ENCODE measurements around the gene LEAP2.
"Not testable (repeated sequence)": the region's sequence is repeated elsewhere in the genome, so short reads cannot be mapped to it uniquely, and the experiment has no call there.

Gene LEAP2

DNA sequence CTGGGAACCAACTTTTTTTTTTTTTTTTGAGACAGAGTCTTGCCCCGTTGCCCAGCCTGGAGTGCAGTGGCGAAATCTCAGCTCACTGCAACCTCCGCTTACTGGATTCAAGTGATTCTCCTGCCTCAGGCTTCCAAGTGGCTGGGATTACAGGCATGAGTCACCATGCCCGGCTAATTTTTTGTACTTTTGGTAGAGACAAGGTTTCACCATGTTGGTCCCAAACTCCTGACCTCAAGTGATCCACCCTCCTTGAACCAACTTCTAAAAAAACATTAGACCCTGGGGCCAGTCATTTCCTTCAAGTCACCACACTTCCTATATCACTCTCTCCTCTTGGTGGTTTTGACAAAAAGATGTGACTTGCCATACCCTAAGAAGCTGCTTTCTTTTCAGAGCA is 32.2 kb upstream of the LEAP2 start:
- no peak for DNase-seq

DNA sequence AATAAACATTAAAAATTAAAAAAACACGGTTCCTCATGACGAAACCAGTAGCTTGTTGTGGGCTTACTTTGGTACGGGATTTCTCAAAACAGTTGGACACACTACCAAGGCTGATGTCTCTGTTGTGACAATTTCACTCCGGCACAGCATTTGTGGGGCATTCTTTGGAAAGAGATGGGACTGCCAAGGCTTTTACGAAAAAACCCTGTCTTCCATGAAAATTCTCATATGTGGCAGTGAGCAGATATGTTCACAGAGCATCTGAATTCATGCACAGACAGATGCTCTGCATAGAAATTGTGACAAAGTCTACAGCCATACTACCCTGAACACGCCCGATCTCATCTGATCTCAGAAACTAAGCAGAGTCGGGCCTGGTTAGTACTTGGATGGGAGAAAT is 25.2 kb upstream of the LEAP2 start:
- DNase-seq = no peak

DNA sequence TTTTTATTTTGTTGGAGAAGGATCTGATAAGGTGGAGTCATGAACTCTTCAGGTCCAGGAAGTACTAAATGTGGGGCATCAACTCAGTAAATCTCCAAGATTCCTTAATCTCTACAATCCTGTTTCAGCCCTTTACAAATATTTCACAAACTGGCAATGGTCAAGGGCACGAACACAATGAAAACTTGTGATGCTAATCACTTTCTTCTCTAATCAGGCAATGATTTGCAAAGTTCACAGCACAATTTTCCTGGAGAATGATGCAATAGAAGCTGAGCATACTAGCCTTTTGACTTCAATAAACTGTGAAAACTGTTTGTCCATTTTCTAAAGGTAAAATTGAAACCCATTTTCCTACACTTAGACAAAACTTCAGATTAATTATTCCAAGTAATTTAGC is 24.1 kb upstream of the LEAP2 start:
- no peak for DNase-seq

DNA sequence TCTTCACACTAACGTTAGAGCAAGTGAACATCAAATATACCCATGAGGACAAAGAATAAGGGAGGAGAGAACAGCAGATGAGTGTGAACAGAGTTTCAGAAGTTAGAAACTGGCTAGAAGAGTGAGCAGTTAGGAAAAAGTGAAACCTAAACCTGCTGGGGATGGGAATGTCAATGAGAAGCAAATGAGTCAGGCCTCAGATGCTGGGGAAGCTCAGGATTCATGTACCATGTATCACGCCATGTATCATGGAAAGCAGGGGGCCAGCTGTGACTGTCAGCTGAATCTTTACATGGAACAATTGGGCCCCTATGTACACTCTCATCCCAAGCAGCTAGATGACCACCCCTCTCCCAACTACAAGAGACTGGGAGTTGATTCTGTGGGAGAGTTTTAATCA is 23.4 kb upstream of the LEAP2 start:
- DNase-seq = no peak

DNA sequence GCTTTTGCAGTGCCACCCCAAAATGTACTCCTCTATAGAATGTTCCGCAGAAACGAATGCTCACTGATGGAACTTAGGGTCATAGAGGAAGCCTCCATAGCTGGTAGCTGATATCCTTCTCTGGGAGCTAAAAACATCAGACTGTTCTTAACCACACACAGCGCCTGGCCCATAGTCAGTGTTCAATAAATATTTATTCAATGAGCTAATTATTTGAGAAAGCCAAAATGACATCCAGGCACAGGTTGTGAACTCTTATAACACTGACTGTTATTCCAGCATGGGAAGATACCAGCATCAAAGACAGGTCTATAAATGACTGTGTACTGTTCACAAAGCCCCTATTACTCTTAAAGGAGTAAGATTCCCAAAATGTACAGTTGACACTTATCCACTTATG is 20.1 kb upstream of the LEAP2 start:
- DNase-seq = no peak

DNA sequence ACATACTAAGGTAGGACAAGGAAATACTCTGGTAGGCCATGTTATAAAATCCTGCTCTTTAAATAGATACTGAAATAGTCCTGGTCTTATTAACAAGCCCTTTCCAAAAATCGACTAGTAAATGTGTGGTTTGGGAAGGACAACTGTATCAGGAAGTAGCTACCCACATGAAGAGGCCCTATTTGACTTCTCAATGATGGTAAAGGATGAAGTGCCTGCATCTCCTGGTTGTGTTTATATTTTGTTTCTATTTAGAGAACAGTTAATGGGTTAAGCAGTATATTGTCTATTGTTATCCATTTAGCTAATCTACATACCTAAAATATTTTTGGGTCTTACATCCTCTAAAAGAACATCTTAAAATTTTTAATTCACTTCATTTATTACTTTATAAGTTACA is 19.7 kb upstream of the LEAP2 start:
- DNase-seq = no peak

DNA sequence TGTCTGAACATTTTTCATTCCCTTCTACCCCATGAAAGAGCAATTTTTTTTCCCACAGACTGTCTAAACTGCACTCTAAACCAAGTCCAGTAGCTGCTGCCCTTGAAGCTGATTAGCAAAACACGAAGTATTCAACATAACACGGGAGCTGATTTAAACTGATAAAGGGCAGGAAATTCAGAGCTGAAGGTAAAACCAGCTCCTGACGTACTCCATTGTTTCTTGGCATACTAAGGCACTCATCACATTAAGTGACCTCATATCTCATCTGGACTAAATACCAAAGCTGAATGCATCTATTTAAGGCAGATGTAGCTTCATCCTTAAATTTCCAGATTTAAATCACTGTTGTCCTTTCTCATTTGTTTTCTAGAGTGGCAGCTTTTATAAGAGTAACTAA is 19.2 kb upstream of the LEAP2 start:
- no peak for DNase-seq

DNA sequence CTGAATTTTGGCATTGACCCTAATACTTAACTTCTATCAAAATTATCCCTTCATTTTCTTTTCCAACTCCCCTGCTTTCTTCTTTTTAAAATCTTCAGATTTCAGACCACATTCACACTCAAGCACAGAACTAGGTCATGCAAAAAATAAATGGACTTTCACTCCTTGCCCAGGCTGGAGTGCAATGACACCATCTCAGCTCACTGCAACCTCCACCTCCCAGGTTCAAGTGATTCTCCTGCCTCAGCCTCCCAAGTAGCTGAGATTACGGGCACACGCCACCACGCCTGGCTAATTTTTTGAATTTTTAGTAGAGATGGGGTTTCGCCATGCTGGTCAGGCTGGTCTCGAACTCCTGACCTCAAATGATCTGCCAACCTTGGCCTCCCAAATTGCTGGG is 18.5 kb upstream of the LEAP2 start:
- DNase-seq = not testable (repeated sequence)

DNA sequence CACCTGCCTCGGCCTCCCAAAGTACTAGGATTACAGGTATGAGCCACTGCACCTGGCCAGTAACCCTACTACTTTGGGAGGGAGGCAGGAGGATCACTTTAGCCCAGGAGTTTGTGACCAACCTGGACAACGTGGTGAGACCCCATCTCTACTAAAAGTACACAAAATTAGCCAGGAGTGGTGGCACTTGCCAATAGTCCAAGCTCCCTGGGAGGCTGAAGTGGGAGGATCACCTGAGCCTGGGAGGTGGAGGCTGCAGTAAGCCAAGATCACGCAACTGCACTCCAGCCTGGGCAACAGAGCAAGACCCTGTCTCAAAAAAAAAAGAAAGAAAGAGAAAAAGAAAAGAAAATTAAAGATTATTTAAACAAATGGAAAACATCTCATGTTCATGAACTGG is 17.5 kb upstream of the LEAP2 start:
- no peak for DNase-seq

DNA sequence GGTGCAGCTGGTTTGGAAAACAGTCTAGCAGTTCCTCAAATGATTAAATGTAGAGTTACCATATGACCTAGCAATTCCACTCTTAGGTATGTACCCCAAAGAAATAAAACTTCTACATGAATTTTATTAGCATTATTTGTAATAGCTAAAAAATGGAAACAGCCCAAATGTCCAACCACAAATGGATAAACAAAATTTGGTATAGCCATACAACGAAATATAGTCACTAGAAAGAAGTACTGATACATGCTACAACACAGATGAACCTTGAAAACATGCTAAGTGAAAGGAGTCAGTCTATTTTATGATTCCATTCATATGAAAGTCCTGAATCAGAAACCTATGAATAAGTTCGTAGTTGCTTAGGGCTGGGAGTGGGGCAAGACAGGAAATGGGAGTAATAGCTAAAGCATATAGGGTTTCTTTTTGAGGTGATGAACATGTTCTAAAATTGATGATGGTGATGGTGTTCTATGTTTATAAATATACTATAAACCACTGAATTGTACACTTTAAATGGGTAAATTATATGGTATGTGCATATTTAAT is 13.5 kb upstream of the LEAP2 start:
- no peak for DNase-seq

DNA sequence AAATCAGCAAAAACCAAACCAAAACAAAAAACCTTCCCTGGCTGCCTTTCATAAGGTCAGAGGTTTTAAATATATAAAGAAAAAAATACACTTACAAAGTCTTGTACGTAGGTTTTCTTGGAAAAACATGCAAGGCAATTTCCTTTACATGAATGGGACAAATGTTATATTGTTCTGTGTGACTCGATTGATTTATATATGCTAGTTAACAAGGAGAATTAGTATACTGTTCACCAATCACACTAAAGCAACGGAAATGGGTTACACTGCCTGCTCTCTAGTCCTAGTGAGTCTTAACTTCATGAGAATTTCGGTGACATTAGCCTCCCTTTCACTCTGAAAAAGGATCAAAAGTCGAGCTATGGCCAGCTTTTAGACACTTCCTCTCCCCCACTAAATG is 12.7 kb upstream of the LEAP2 start:
- no peak for DNase-seq

DNA sequence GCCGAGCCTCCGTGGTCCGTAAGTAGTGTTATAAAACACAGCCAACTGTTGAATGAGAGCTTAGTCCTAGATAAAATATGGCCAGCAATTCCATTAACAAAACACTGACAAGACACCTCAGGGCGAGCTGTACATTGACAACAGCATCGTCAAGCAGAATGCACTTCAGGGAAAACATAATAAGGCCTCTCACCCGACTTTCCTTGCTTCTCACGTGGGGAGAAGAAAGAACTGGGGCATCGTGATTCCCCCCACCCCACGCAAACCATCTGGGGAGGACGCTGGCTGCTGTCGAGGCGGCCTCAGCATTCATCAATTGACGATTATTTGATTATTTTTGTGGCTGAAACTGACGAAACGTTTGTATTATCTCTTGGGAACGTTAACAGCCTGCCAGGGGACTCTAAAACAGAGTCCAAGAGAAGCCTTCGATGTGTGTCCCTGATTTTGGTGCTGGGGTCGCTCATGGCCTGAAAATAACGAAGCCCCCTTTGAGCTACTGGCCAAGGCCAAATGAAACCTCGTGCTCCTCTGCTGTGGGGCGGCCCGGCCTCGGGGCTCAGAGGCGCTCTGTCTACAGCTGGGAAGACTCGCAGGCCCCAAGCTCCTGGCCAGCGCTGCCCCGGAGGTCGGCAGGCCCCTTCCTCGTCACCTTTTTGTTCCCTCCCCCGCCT is 7.7 kb upstream of the LEAP2 start:
- no peak for DNase-seq

DNA sequence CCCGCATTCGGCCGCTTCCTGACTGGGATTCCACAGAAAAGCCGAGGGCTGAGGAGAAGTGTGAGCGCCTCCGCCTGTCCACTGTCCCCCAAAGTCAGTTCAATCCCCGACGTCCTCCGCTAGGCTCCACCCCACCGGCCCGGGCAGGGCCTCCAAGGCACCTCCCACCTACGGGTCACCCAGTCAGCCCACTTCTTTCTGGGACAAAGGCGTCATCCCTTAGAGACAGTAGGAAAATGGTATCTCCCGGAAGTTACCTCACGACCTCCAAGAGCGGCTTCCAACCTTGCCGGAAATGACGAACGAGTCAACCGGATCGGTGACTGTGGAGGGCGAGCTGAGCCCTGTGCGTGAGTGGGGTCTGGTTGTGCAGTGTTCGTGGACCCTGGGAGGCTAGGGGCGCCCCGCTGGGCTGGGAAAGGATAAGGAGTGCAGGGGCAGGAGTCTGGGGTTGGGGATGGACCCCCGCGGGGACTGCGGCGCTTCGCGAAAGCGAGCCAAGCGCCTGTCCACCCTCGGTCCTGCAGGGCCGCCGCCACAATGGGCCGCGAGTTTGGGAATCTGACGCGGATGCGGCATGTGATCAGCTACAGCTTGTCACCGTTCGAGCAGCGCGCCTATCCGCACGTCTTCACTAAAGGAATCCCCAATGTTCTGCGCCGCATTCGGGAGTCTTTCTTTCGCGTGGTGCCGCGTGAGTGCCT is 7.0 kb upstream of the LEAP2 start, which contains the start of the genes GDF9 and UQCRQ:
Gene GDF9 (minus strand): TSS at position 128 of the 704 bp plus-strand sequence. CDS start 1,936 bp downstream, outside the sequence.
Gene UQCRQ (plus strand): TSS at position 301 of the 704 bp plus-strand sequence. CDS start 240 bp downstream, at position 541.
- DNase-seq = peak; percentile 99

DNA sequence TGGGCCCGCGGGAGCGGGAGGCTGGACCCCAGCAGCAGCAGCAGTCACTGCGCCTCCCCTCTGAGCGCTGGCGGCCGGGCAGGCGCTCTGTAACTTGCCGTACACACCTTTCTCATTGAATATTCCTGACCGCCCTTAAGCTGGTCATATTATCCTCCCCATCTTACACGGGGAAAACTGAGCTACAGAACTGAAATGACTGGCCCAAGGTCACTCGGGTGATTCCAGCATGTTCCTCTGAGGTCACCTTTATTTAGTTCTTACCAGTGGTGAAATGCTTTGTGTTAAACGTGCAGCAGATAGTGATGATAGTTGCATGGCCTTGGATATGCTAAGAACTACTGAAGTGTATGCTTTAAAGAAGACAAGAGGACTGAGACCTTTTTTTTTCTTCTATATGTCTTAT is 6.4 kb upstream of the LEAP2 start:
- DNase-seq = no peak

DNA sequence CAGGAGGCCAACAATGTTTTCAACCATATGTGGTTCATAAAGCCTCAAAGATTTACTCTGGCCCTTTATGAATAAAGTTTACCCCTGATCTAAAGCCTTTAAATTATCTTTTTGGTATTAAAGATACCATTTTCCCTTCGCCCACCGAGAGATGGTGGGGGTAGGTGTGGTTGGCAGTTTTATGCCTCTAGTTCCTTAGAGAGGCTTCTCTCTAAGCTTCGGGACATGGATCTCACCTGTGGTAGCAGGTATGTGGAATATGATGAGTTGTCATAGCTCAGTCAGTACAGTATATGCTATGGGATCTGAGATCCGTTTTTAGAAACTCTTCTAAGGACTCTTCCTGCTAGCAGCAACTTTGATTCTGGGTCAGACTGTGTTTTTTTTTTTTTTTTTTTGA is 4.7 kb upstream of the LEAP2 start:
- DNase-seq = no peak

DNA sequence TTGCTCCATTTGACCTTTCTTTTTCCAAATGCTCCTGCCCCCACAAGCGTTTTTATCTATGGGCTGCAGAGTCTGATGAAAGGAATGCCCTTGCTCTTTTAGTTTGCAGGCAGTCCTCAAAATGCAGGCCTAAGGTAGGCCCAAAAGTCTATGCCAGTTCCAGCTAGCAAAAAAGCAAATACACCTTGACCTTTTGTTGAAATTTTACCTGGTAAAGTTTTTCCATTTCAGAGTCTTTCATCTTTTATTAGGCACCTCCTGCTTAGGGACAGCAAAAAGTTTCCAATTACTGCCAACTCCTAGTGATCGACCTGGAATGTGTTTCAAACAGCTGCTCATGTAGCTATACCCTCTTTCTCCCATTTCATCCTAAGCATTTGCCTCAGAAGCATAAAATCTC is 2.7 kb upstream of the LEAP2 start:
- no peak for DNase-seq

DNA sequence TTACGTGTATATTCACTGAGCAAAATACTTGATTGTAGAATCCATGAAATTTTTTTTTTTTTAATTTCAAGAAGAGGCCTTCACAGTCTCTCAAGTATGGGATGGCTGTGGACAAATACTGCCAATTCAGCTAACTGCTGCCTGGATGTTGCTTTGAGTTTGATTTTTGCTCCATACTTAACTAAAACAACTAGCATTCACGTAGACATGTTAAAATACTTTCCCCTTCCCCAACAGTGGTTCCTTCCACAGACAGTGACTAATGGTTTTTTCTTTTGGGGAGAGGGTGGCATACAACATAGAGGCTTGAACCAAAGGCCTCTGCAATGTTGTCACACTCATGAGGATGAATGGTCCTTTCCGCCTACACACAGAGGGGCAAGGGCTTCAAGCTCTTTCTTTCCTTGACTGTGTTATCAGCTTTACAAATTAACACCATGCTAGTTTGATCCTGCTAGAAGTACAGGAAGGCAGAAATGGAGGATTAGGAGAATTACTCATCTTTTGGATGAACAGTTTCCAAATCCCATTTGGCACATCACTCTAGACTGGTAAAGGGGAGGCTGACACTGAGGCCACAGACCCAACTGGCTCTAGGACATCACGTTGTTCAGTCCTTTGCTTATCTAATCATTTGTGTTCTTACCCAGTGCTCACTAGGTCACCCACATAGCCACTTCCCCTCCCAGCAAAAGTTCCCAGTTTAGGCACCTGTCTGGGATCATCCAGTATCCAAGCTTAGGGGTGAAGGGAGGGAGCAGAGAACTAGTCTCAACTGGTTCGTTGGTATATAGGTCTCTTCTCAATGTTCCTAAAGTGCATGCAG is 1.8 kb upstream of the LEAP2 start:
- no peak for DNase-seq

DNA sequence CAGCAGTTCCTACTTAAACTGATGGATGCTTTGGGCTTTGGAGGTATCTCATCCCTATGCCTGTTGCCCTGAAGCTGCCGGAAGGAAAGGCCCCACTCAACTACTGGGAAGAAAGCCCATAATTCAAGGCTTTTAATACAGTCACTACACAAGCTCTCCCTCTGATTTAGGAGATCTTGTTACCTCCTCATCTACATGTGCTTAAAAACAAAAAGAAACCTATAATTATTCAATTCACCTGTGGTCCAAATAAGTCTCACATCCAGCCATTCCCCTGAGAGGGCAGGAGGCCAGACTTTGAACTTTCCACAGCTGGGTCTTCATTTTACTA is 715 bp upstream of the LEAP2 start:
- DNase-seq = no peak

DNA sequence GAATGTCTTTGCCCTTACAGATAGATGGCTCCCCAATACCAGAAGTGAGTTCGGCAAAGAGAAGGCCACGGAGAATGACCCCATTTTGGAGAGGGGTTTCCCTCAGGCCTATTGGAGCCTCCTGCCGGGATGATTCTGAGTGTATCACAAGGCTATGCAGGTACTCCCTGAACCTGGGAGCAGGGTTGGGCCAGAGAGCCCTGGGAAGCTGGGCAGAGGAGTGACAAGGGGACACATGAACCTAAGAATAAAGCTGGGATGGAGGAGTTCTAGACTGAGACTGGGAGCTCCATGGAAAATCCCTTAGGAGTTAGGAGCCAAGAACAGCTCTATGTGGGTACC is 433 bp downstream of the LEAP2 start:
- no peak for DNase-seq

DNA sequence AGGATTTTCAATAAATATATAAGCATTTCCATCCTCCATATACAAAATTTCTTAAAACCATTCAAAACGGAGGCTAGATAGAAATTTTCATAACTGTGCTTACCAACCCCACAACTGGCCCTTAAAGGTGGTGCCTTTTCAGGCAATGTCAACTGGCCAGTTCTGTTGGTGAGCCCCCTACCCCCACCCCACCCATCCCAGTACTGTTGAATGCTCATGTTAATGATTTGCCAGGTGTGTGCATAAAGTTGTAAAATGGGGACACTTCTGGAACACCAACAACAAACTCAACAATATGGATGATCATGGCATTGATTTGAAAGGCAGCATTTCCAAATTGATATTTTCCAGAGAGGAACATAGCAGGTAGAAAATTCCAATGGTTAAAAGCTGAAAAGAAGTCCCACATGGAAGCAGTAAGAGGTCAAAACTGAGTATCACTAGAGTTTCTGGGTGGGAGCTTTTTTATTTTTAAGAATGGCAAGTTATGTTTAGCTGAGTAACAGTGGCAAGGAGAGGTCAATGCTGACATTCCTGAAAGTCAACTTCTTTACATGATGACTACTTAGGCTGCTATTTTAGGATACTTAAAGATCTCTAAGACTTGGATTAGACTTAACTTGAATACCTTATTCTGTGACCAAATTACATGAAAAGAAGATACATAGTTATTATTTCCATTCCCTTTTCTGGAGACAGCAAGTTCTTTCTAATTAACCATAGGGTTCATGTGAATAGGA is 2.7 kb downstream of the LEAP2 start:
- no peak for DNase-seq

DNA sequence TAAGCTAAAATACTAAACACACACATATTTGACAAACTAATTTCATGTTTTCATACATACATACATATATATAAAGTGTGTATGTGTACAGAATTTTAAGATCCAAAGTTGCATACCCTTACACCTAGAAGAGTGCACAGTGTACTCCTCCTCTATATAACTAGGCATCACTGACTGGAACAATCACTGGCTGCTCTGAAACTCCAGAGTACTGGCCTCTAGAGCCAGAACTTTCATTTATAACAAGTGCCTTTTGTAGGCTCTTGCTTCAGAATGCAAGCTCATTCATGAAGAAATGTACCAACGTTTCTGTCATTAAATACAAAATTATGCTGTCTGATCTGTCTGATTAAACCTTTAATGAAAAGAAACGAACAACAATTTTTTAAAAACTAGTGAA is 4.0 kb downstream of the LEAP2 start:
- DNase-seq = no peak

DNA sequence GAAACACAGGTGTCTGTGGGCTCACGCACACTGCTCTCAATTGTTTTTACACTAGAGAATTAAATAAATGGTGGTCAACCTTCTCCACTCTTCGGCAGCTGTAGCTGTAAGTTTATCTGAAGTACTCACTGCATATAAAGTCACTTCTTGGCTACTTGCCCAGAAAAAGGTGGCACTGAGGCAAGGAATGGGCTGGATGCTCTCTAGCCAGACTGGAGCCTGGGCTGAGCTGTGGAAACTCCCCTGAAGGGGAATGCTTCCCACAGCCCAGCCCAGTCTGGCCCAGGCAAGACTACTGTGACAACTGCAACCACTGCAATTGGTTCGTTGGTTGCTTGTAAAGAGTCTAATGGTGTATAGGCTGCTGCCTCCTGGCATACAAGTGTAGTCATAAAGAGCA is 4.5 kb downstream of the LEAP2 start:
- peak; percentile 43 for DNase-seq

DNA sequence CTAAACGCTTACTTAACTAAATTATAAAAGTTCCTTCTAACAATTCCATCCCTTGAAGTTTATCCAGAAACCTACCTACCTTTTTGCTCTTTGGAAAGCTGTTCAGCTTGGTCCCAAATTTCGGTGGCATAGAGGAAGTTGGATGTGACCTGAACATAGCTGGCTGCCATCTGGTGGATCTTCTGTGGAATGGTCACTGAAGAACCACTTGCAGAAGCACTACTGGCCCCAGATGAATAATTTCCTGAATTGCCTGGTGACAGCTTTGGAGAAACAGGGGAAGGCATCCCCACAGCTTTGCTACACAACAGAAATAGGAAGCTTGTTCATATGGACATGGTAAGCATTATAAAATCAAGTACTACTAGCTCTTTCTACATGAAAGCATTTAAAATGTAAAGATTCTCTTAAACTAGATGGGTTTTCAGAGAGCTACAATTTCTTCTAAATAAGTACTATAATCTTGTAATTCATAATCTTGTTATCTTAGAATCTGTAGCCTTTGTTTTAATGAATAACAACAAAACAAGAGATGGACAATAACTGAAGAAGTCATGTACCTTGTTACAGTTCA is 9.9 kb downstream of the LEAP2 start:
- DNase-seq = no peak

Measured in DMS 273 treated with DMSO at 0.1 percent for 48 hours (cell line).